ENCODE data around the gene JPH3.

- TF ChIP-seq CTCF (conservative IDR thresholded peaks at IDR 0.05; ENCODE audit: low read depth, low read length) (no peak), EZH2 (IDR thresholded peaks at IDR 0.05; ENCODE audit: borderline replicate concordance, low read depth, low read length, poor library complexity, severe bottlenecking) (no peak)
Measured at GRCh38 chr16:87575027-87575804, 27.1 kb upstream of the JPH3 start.

All from A673 (cell line).